Glutamatergic neuron (in vitro differentiated cells): ENCODE results near the gene HDAC4. TPM values are rescaled to one million over a fixed set of nuclear protein-coding genes. Genes with fewer than 3 reads are reported as not detected.

Experiments
- DNase-seq: peaks from one replicate; pipeline ENCODE4 v3.0.0; 2022
- H3K27ac Mint-ChIP-seq: one replicate; pipeline ENCODE4 v1.8.0; 2020; ENCODE audit warnings: mild to moderate bottlenecking, mixed read lengths, inconsistent platforms; ENCODE audit not compliant: unreplicated experiment
- H3K27me3 Mint-ChIP-seq: one replicate; pipeline ENCODE4 v1.8.0; 2020; ENCODE audit warnings: mild to moderate bottlenecking, moderate library complexity, mixed read lengths, inconsistent platforms; ENCODE audit not compliant: unreplicated experiment
- H3K36me3 Mint-ChIP-seq: one replicate; pipeline ENCODE4 v1.8.0; 2020; ENCODE audit warnings: mild to moderate bottlenecking, mixed read lengths, inconsistent platforms; ENCODE audit not compliant: unreplicated experiment
- H3K4me1 Mint-ChIP-seq: one replicate; pipeline ENCODE4 v1.8.0; 2020; ENCODE audit warnings: mild to moderate bottlenecking, low read depth, mixed read lengths, inconsistent platforms; ENCODE audit not compliant: unreplicated experiment
- H3K4me3 Mint-ChIP-seq: one replicate; pipeline ENCODE4 v1.8.0; 2020; ENCODE audit warnings: mild to moderate bottlenecking, mixed read lengths, inconsistent platforms; ENCODE audit not compliant: unreplicated experiment
- H3K9me3 Mint-ChIP-seq: one replicate; pipeline ENCODE4 v1.8.0; 2020; ENCODE audit warnings: mild to moderate bottlenecking, moderate library complexity, mixed read lengths, inconsistent platforms; ENCODE audit not compliant: unreplicated experiment
- total RNA-seq: library from RNA; stranded (reverse); fragmentation: NEBNext Ultra II Directional; extraction: Animal tissue kit (Norgen Biotek cat#: 25700); gene quantifications from one replicate; pipeline ENCODE4 v1.2.1, GENCODE V29; 2021; ENCODE audit not compliant: unreplicated experiment
- TF ChIP-seq, protein P1 (sequence below): fragments of 200-600 bp; sonication (generic); IDR thresholded peaks from one replicate; pipeline ENCODE4 v1.5.0; 2021; ENCODE audit not compliant: partially characterized antibody, unreplicated experiment

The HDAC4 gene
- total RNA-seq, 1 donor from 2014 or later, result 90.6 TPM

DNA sequence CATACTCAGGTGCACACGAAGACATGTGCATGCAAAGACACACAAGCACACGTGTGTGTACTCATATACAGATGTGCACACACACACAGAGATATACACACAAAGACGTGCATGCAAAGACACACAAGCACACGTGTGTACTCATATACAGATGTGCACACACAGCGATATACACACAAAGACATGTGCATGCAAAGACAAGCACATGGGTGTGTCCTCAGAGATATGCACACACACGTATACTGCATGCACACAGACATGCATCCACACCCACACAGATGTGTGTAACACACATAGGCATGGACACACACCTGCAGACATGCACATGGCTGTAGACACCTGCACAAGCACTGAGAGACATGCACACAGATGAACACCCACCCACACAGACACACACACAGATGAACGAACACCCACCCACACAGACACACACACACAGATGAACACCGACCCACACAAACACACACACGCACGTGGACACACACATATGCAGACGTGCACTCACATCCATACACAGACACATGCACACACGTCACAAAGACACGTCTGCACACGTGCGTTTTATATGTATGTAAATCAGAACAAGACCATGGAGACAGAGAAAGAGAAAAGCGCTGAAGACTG lies 321.0 kb downstream of the HDAC4 start:
- Mint-ChIP-seq H3K27me3 (peaks cover 5% of the 10 kb centered on the region), H3K9me3 (peaks cover 9% of the 10 kb centered on the region), H3K4me1 (peaks cover 10% of the 10 kb centered on the region), H3K27ac (peak overlapping the region; percentile 7), H3K36me3 (no peaks in the 10 kb centered on the region), H3K4me3 (no peak overlapping the region)
- no peak for DNase-seq
- TF ChIP-seq, protein P1, sequence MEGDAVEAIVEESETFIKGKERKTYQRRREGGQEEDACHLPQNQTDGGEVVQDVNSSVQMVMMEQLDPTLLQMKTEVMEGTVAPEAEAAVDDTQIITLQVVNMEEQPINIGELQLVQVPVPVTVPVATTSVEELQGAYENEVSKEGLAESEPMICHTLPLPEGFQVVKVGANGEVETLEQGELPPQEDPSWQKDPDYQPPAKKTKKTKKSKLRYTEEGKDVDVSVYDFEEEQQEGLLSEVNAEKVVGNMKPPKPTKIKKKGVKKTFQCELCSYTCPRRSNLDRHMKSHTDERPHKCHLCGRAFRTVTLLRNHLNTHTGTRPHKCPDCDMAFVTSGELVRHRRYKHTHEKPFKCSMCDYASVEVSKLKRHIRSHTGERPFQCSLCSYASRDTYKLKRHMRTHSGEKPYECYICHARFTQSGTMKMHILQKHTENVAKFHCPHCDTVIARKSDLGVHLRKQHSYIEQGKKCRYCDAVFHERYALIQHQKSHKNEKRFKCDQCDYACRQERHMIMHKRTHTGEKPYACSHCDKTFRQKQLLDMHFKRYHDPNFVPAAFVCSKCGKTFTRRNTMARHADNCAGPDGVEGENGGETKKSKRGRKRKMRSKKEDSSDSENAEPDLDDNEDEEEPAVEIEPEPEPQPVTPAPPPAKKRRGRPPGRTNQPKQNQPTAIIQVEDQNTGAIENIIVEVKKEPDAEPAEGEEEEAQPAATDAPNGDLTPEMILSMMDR, result no peak

DNA sequence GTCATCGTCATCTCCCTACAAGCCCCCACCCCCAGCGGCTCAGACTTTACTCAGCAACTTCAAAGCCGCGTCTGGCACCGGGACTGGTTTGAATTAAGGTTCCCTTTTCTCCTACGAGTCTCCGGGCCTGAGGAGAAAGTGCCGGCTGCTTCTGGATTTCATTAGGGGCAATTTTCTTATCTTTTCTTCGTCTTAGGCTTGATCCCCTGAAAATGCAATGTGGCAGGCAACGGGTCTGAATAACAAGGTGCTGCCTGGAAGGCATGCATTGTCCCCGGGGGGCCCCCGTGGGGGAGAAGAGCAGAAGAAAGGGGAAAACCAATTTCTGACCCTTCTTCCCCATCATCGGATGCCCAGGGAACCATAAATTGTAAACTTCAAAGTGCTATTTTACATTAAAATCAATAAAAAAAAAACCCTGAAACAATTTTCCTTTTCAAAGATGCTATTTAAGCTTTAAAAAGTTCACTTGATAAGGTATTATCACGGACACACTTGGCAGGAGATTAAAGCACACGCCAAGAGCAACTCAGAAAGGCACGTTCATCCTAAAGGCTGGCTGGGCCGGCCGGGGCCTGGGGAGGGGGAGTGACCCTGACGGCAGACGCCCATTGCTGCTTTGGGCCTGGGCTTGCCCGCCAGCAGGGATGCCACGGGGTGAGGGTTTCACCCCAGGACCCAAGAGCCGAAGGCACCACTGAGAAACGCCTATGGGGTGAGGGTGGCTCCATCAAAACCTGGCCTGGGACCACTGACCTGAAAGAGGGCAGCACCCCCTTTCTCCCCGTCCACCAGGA lies 322.5 kb downstream of the HDAC4 start:
- Mint-ChIP-seq H3K4me1 (peaks cover 10% of the 10 kb centered on the region), H3K27ac (no peak overlapping the region), H3K27me3 (peaks cover 6% of the 10 kb centered on the region), H3K36me3 (no peaks in the 10 kb centered on the region), H3K9me3 (peaks cover 7% of the 10 kb centered on the region), H3K4me3 (no peak overlapping the region)
- TF ChIP-seq, protein P1, result no peak
- no peak for DNase-seq

DNA sequence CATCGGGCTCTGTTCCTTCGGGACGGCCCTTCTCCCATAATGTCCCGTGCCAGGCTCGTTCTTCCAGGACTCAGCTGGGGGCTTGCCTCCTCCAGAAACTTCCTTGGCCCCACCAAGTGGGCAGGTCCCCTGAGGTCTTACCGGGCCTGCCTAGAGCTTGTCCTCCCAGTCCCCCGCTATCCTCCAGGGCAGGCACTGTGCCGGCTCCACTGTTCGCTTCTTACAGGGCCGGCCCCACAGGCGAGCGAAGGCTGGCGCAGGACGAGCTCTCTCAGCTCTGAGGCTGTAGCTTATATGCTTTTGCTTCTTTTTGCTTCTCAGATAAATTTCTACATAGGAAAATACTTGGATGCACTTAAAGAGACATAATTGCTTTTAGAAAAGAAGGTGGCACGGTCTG lies 323.6 kb downstream of the HDAC4 start:
- TF ChIP-seq, protein P1, result no peak
- Mint-ChIP-seq H3K27ac (no peak overlapping the region), H3K9me3 (peaks cover 7% of the 10 kb centered on the region), H3K4me3 (no peak overlapping the region), H3K27me3 (peaks cover 7% of the 10 kb centered on the region), H3K4me1 (peaks cover 10% of the 10 kb centered on the region), H3K36me3 (no peaks in the 10 kb centered on the region)
- DNase-seq, result no peak

DNA sequence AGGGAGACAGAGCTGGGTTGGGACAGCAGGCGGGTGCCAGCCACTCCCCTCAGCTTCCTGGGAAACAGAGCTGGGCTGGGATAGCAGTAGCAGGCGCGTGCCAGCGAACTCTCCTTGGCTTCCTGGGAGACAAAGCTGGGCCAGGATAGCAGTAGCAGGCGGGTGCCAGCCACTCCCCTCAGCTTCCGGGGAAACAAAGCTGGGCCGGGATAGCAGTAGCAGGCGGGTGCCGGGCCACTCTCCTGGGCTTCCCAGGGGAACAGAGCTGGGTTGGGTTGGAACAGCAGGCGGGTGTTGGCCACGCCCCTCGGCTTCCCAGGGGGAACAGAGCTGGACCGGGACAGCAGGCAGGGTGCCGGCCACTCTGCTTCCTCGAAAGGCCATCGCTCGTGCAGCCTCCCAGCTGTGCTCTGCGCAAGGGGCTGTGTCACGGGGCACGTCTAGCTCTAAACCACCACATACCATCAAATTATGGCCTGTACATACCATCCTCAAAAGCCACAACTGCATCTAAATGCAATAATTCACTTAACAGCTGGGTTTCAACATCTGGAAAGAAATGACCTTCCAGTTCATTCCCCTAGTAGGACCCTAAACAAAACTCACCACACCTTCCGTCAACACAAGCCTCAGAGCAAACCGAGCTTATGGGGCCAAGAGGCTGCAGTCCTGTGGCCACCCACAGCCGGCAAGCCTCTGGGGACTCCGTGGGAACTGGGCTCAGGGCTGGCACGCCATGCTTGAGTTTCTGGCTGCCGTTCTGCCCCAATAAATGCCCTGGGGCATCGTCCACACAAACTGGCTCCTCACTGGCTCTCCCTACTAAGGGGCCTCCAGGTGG lies 324.7 kb downstream of the HDAC4 start:
- peaks cover 10% of the 10 kb centered on the region for H3K4me1 Mint-ChIP-seq

More for the DNA sequence above, 324.7 kb downstream of the HDAC4 start:
- H3K27me3 Mint-ChIP-seq, result peaks cover 8% of the 10 kb centered on the region
- H3K4me3 Mint-ChIP-seq, result no peak overlapping the region
- H3K36me3 Mint-ChIP-seq, result peaks cover 8% of the 10 kb centered on the region
- H3K27ac Mint-ChIP-seq, result no peak overlapping the region
- TF ChIP-seq, protein P1, result no peak
- no peak for DNase-seq
- H3K9me3 Mint-ChIP-seq, result peaks cover 12% of the 10 kb centered on the region
